IMR-90 (cell line): ENCODE results near the gene NLGN1. TPM values are rescaled to one million over a fixed set of nuclear protein-coding genes. Genes with fewer than 3 reads are reported as not detected.
A peak's percentile ranks its signal among the peaks of the same experiment; 100 is the strongest.

Experiments
- ATAC-seq: fragments of 200-7000 bp; cut with Tn5 transposase; 2 replicates; pipeline ENCODE4 v1.9.1; 2020; ENCODE audit warnings: low read depth, mild to moderate bottlenecking, moderate library complexity
- BruUV-seq: library from RNA; stranded (reverse); fragments of 400-500 nt; replicated peaks from 2 replicates; lab custom pipeline; 2021; lab: Mats Ljungman, UMichigan
- CTCF ChIA-PET: fragments of 300-600 bp; formaldehyde crosslinking; extraction: SDS; loops from one replicate; lab custom pipeline; 2021; ENCODE audit warnings: antibody characterized with exemption; lab: Yijun Ruan, JAX
- POLR2A ChIA-PET: fragments of 300-600 bp; sonication (Branson Sonifier 250); formaldehyde crosslinking; loops from one replicate; lab custom pipeline; 2022; ENCODE audit warnings: antibody characterized with exemption; ENCODE audit not compliant: unreplicated experiment; lab: Charles Lee
- DNase-seq: peaks from one replicate; pipeline ENCODE4 v3.0.0; 2013
- H2AFZ ChIP-seq: replicated peaks from 2 replicates; pipeline ENCODE3; 2013; ENCODE audit warnings: low read length, mild to moderate bottlenecking; ENCODE audit not compliant: poor library complexity
- H2AK5ac ChIP-seq: 2 replicates; pipeline ENCODE4 v1.6.1; 2013; ENCODE audit warnings: low read depth, low read length, inconsistent platforms
- H2AK9ac ChIP-seq: replicated peaks from 2 replicates; pipeline ENCODE3; 2013; ENCODE audit warnings: mild to moderate bottlenecking, low read depth, low read length, moderate library complexity; ENCODE audit not compliant: poor library complexity
- H2BK120ac ChIP-seq: 2 replicates; pipeline ENCODE4 v1.6.1; 2013; ENCODE audit warnings: low read depth, low read length, inconsistent platforms
- H2BK15ac ChIP-seq: 3 replicates; pipeline ENCODE4 v1.6.1; 2013; ENCODE audit warnings: low read depth, low read length, inconsistent platforms
- H2BK20ac ChIP-seq: 2 replicates; pipeline ENCODE4 v1.6.1; 2013; ENCODE audit warnings: low read depth, mild to moderate bottlenecking, inconsistent platforms, low read length, moderate library complexity
- H2BK5ac ChIP-seq: 2 replicates; pipeline ENCODE4 v1.6.1; 2013; ENCODE audit warnings: mild to moderate bottlenecking, low read depth, low read length, inconsistent platforms; ENCODE audit not compliant: poor library complexity, severe bottlenecking
- H3K14ac ChIP-seq: replicated peaks from 2 replicates; pipeline ENCODE4 v1.6.1; 2013; ENCODE audit warnings: low read depth, low read length, inconsistent platforms
- H3K18ac ChIP-seq: 2 replicates; pipeline ENCODE4 v1.6.1; 2013; ENCODE audit warnings: low read depth, low read length, control low read depth
- H3K23ac ChIP-seq: 2 replicates; pipeline ENCODE4 v1.6.1; 2013; ENCODE audit warnings: low read depth, low read length, inconsistent platforms
- H3K27ac ChIP-seq: 2 replicates; pipeline ENCODE4 v1.5.1; 2013; ENCODE audit warnings: mild to moderate bottlenecking, control low read depth, low read length; ENCODE audit not compliant: insufficient read depth
- H3K27me3 ChIP-seq: 2 replicates; pipeline ENCODE4 v1.6.1; 2013; ENCODE audit warnings: low read length; ENCODE audit not compliant: control insufficient read depth, insufficient read depth
- H3K36me3 ChIP-seq: 2 replicates; pipeline ENCODE4 v1.6.1; 2013; ENCODE audit warnings: low read length, mixed read lengths; ENCODE audit not compliant: control insufficient read depth, insufficient read depth
- H3K4ac ChIP-seq: 2 replicates; pipeline ENCODE4 v1.6.1; 2013; ENCODE audit warnings: low read depth, low read length, inconsistent platforms
- H3K4me1 ChIP-seq: 2 replicates; pipeline ENCODE4 v1.6.1; 2013; ENCODE audit warnings: low read length, mixed read lengths; ENCODE audit not compliant: control insufficient read depth, insufficient read depth
- H3K4me2 ChIP-seq: 2 replicates; pipeline ENCODE4 v1.6.1; 2013; ENCODE audit warnings: low read depth, mild to moderate bottlenecking, control low read depth, low read length, moderate library complexity
- H3K4me3 ChIP-seq: 2 replicates; pipeline ENCODE4 v1.5.1; 2013; ENCODE audit warnings: low read depth, mild to moderate bottlenecking, control low read depth, low read length, moderate library complexity; ENCODE audit not compliant: insufficient read depth
- H3K56ac ChIP-seq: 2 replicates; pipeline ENCODE4 v1.6.1; 2013; ENCODE audit warnings: low read length, inconsistent platforms; ENCODE audit not compliant: insufficient read depth; ENCODE audit errors: extremely low read depth
- H3K79me1 ChIP-seq, 2 experiments: 2 replicates each; pipeline ENCODE4 v1.6.1; 2013; ENCODE audit warnings: low read length in 2 of 2, inconsistent platforms in 1 of 2, low read depth in 1 of 2
- H3K9ac ChIP-seq: 2 replicates; pipeline ENCODE4 v1.6.1; 2013; ENCODE audit warnings: low read depth, low read length, control low read depth
- H3K9me1 ChIP-seq: 2 replicates; pipeline ENCODE4 v1.6.1; 2013; ENCODE audit warnings: low read length, inconsistent platforms; ENCODE audit not compliant: insufficient read depth
- H3K9me3 ChIP-seq: 2 replicates; pipeline ENCODE4 v1.6.1; 2013; ENCODE audit warnings: low read length; ENCODE audit not compliant: control insufficient read depth, insufficient read depth
- H4K20me1 ChIP-seq: 2 replicates; pipeline ENCODE4 v1.6.1; 2013; ENCODE audit warnings: low read length, inconsistent platforms; ENCODE audit not compliant: insufficient read depth
- H4K5ac ChIP-seq: 2 replicates; pipeline ENCODE4 v1.6.1; 2013; ENCODE audit warnings: mild to moderate bottlenecking, low read depth, low read length, control low read depth
- H4K8ac ChIP-seq, 2 experiments: 2 replicates each; pipeline ENCODE4 v1.6.1; 2013; ENCODE audit warnings: low read depth in 2 of 2, low read length in 2 of 2, control low read depth in 1 of 2, inconsistent platforms in 1 of 2
- H4K91ac ChIP-seq: 2 replicates; pipeline ENCODE4 v1.6.1; 2013; ENCODE audit warnings: low read depth, low read length, inconsistent platforms; ENCODE audit not compliant: insufficient read depth
- BHLHE40 ChIP-seq: fragments of 150-350 bp; IDR thresholded peaks from 2 replicates; pipeline ENCODE4 v1.6.1; 2016; ENCODE audit warnings: mild to moderate bottlenecking, low read depth, low read length
- CEBPB ChIP-seq: IDR thresholded peaks from 2 replicates; pipeline ENCODE4 v1.6.1; 2012; ENCODE audit warnings: low read depth, low read length, improper control_type of control experiment
- CHD1 ChIP-seq: IDR thresholded peaks from 2 replicates; pipeline ENCODE4 v1.6.1; 2012; ENCODE audit warnings: low read depth, low read length, improper control_type of control experiment
- FOS ChIP-seq: fragments of 150-350 bp; IDR thresholded peaks from 2 replicates; pipeline ENCODE4 v1.6.1; 2016; ENCODE audit warnings: low read depth, low read length
- MAFK ChIP-seq: IDR thresholded peaks from 2 replicates; pipeline ENCODE4 v1.6.1; 2012; ENCODE audit warnings: low read depth, low read length, improper control_type of control experiment
- MAZ ChIP-seq: IDR thresholded peaks from 2 replicates; pipeline ENCODE4 v1.6.1; 2012; ENCODE audit warnings: low read depth, mild to moderate bottlenecking, low read length, improper control_type of control experiment, moderate library complexity, borderline replicate concordance
- MXI1 ChIP-seq: IDR thresholded peaks from 2 replicates; pipeline ENCODE4 v1.6.1; 2012; ENCODE audit warnings: low read depth, mild to moderate bottlenecking, low read length, moderate library complexity, borderline replicate concordance
- NFE2L2 ChIP-seq: fragments of 150-350 bp; IDR thresholded peaks from 2 replicates; pipeline ENCODE4 v1.6.1; 2016; ENCODE audit warnings: low read depth, mild to moderate bottlenecking, low read length
- POLR2A ChIP-seq: IDR thresholded peaks from 2 replicates; pipeline ENCODE4 v1.6.1; 2012; ENCODE audit warnings: mild to moderate bottlenecking, low read depth, low read length
- RAD21 ChIP-seq: IDR thresholded peaks from 2 replicates; pipeline ENCODE4 v1.6.1; 2012; ENCODE audit warnings: low read length, improper control_type of control experiment
- RCOR1 ChIP-seq: IDR thresholded peaks from 2 replicates; pipeline ENCODE4 v1.6.1; 2012; ENCODE audit warnings: mild to moderate bottlenecking, low read length, improper control_type of control experiment; ENCODE audit not compliant: insufficient replicate concordance
- RFX5 ChIP-seq: IDR thresholded peaks from 2 replicates; pipeline ENCODE4 v1.8.0; 2012; ENCODE audit warnings: low read depth, mild to moderate bottlenecking, low read length, moderate library complexity
- SMC3 ChIP-seq: fragments of 150-350 bp; IDR thresholded peaks from 2 replicates; pipeline ENCODE4 v1.6.1; 2016; ENCODE audit warnings: low read depth, mild to moderate bottlenecking, antibody characterized with exemption, low read length, moderate library complexity
- WGBS, 2 experiments: methylation state at CpG; one replicate each; pipeline versions ENCODE4 v1.1.5 to v1.1.7; 2013; ENCODE audit warnings: missing lambda C conversion rate in 2 of 2; ENCODE audit not compliant: insufficient read length in 1 of 2; ENCODE audit errors: extremely low coverage in 2 of 2; 5-methylcytosine and 5-hydroxymethylcytosine counted together
- dilution Hi-C: fragments of 300-500 bp; cut with HindIII; formaldehyde crosslinking; loops from one replicate; pipeline ENCODE4 v1.14.3; 2018; ENCODE audit warnings: low sequenced_read_pairs; ENCODE audit not compliant: unreplicated experiment
- in situ Hi-C: fragments of 300-500 bp; cut with MboI; formaldehyde crosslinking; loops from 3 replicates; pipeline ENCODE4 v1.14.3; 2019; ENCODE audit warnings: low sequenced_read_pairs, inconsistent platforms, mixed read lengths
- intact Hi-C: fragments of 100-400 bp; cut with micrococcal nuclease; formaldehyde crosslinking; loops from 2 replicates; pipeline ENCODE4 v1.10.0; 2022
- polyA plus RNA-seq, 3 experiments: library from polyadenylated mRNA; depleted of rRNA; stranded (reverse); fragments of >200 nt; gene quantifications; 2 replicates each; pipeline ENCODE4 v1.2.3, GENCODE V29; 2012; ENCODE audit warnings: low replicate concordance in 1 of 3
- total RNA-seq: library from RNA; depleted of rRNA; stranded (reverse); fragments of >200 nt; gene quantifications from 2 replicates; pipeline ENCODE4 v1.2.3, GENCODE V29; 2012
- TF ChIP-seq, protein P1 (sequence below): fragments of 150-350 bp; IDR thresholded peaks from 2 replicates; pipeline ENCODE4 v1.6.1; 2016; ENCODE audit warnings: low read depth, mild to moderate bottlenecking, low read length, moderate library complexity, borderline replicate concordance
- TF ChIP-seq, protein P2 (sequence below): fragments of 150-350 bp; IDR thresholded peaks from 2 replicates; pipeline ENCODE4 v1.6.1; 2017; ENCODE audit warnings: mild to moderate bottlenecking, antibody characterized with exemption, low read length, low read depth
- TF ChIP-seq, protein P3 (sequence below): conservative IDR thresholded peaks from 2 replicates; pipeline ENCODE4 v1.5.1; 2012; ENCODE audit warnings: mild to moderate bottlenecking, low read depth, low read length, improper control_type of control experiment

The NLGN1 gene
- total and polyA plus RNA-seq, 2 of the 4 experiments (the other 2 are of a cell fraction): 1.8 to 12.5 TPM

DNA sequence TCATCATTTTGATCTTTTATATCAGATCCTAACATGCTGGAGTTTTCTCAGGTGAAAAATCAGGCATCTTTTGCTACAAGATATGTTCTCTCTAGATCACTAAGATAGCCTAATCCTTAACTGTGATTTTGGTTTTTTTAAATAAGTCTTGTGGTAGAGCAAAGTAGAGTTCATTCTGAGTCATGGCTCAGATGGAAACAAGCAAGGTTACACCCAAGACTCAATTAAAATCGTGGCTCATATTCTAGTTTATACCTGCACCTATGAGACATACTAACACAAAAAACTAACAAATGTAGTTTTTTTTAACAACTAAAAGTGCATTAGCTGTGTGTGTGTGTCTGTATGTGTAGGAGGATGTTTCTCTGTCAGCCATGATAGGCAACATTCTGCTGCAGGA, 428.2 kb downstream of the NLGN1 start:
- Histone ChIP-seq H4K5ac (no peak overlapping the region), H3K9me3 (no peaks in the 10 kb centered on the region), H2BK20ac (no peak overlapping the region), H3K4me1 (no peaks in the 10 kb centered on the region), H3K9me1 (peaks cover 5% of the 10 kb centered on the region; the same call in 1 of the 2 replicates), H2BK120ac (no peak overlapping the region), H2BK5ac (no peak overlapping the region), H3K9ac (no peak overlapping the region), H3K79me1 (no peaks in the 10 kb centered on the region; a peak in 1 of 4 replicates), H2AFZ (no peak overlapping the region), H3K23ac (no peak overlapping the region), H2AK9ac (no peak overlapping the region), H4K8ac (no peak overlapping the region), H3K56ac (no peak overlapping the region), H2BK15ac (no peak overlapping the region), H3K27ac (no peak overlapping the region), H3K4me2 (no peak overlapping the region), H3K36me3 (no peaks in the 10 kb centered on the region), H3K14ac (no peak overlapping the region), H4K91ac (no peak overlapping the region), H3K18ac (no peak overlapping the region), H2AK5ac (no peak overlapping the region), H3K4me3 (no peak overlapping the region), H3K4ac (no peak overlapping the region), H4K20me1 (no peaks in the 10 kb centered on the region), H3K27me3 (no peaks in the 10 kb centered on the region)
- intact Hi-C loops: no loop called here
- ATAC-seq (no peak), DNase-seq (peak; percentile 1)
- ChIA-PET POLR2A (no interaction called here), CTCF (no interaction called here)
- TF ChIP-seq RAD21 (no peak), RCOR1 (no peak), POLR2A (no peak), CEBPB (no peak), MAFK (no peak), FOS (no peak), CHD1 (no peak), RFX5 (no peak), MAZ (no peak), SMC3 (no peak), NFE2L2 (no peak), BHLHE40 (no peak), MXI1 (no peak)
- TF ChIP-seq, protein P1, sequence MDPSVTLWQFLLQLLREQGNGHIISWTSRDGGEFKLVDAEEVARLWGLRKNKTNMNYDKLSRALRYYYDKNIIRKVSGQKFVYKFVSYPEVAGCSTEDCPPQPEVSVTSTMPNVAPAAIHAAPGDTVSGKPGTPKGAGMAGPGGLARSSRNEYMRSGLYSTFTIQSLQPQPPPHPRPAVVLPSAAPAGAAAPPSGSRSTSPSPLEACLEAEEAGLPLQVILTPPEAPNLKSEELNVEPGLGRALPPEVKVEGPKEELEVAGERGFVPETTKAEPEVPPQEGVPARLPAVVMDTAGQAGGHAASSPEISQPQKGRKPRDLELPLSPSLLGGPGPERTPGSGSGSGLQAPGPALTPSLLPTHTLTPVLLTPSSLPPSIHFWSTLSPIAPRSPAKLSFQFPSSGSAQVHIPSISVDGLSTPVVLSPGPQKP: no peak
- TF ChIP-seq, protein P2, sequence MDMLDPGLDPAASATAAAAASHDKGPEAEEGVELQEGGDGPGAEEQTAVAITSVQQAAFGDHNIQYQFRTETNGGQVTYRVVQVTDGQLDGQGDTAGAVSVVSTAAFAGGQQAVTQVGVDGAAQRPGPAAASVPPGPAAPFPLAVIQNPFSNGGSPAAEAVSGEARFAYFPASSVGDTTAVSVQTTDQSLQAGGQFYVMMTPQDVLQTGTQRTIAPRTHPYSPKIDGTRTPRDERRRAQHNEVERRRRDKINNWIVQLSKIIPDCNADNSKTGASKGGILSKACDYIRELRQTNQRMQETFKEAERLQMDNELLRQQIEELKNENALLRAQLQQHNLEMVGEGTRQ: no peak
- TF ChIP-seq, protein P3, sequence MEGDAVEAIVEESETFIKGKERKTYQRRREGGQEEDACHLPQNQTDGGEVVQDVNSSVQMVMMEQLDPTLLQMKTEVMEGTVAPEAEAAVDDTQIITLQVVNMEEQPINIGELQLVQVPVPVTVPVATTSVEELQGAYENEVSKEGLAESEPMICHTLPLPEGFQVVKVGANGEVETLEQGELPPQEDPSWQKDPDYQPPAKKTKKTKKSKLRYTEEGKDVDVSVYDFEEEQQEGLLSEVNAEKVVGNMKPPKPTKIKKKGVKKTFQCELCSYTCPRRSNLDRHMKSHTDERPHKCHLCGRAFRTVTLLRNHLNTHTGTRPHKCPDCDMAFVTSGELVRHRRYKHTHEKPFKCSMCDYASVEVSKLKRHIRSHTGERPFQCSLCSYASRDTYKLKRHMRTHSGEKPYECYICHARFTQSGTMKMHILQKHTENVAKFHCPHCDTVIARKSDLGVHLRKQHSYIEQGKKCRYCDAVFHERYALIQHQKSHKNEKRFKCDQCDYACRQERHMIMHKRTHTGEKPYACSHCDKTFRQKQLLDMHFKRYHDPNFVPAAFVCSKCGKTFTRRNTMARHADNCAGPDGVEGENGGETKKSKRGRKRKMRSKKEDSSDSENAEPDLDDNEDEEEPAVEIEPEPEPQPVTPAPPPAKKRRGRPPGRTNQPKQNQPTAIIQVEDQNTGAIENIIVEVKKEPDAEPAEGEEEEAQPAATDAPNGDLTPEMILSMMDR: no peak
- dilution Hi-C loops: no loop called here
- no CpG with 5 or more reads among the region's 1 CpG for whole genome bisulfite sequencing, 2 experiments
- in situ Hi-C loops: no loop called here
- BruUV-seq: no TSS peak
